CD14-positive monocyte (primary cell): ENCODE measurements around the gene RAN. TPM values are rescaled to one million over a fixed set of nuclear protein-coding genes. Genes with fewer than 3 reads are reported as not detected.

Source experiments
- DNase-seq, 3 donors: peaks; one replicate each; pipeline ENCODE4 v3.0.0-alpha.2; 2011 to 2022
- H2AFZ ChIP-seq: 2 replicates; pipeline ENCODE4 v1.6.0; 2012; ENCODE audit warnings: mild to moderate bottlenecking, low read depth, low read length, inconsistent platforms; ENCODE audit not compliant: insufficient read depth, poor library complexity, severe bottlenecking
- H3K27ac ChIP-seq, 2 donors: 1 replicate in 1 of 2; 2 replicates in 1 of 2; pipeline ENCODE4 v1.5.1; 2012 to 2013; ENCODE audit warnings: low read length in 2 of 2, control low read depth in 1 of 2, inconsistent platforms in 1 of 2, low read depth in 1 of 2, mild to moderate bottlenecking in 1 of 2
- H3K27me3 ChIP-seq, 2 donors: one replicate each; pipeline versions ENCODE4 v1.6.0 to v1.6.1; 2011 to 2013; ENCODE audit warnings: low read length in 2 of 2; ENCODE audit not compliant: control insufficient read depth in 2 of 2, insufficient read depth in 2 of 2
- H3K36me3 ChIP-seq, 2 donors: replicated peaks in 1 of 2; 1 replicate in 1 of 2; 2 replicates in 1 of 2; pipeline versions ENCODE4 v1.5.1 to v1.6.1; 2012 to 2013; ENCODE audit warnings: low read length in 2 of 2, control low read depth in 1 of 2, inconsistent platforms in 1 of 2, mild to moderate bottlenecking in 1 of 2; ENCODE audit not compliant: insufficient read depth in 2 of 2, control insufficient read depth in 1 of 2
- H3K4me1 ChIP-seq, 2 donors: 1 replicate in 1 of 2; 2 replicates in 1 of 2; pipeline versions ENCODE4 v1.5.1 to v1.6.1; 2012 to 2013; ENCODE audit warnings: low read length in 2 of 2, control low read depth in 1 of 2, inconsistent platforms in 1 of 2, mild to moderate bottlenecking in 1 of 2, moderate library complexity in 1 of 2; ENCODE audit not compliant: insufficient read depth in 2 of 2, control insufficient read depth in 1 of 2
- H3K4me2 ChIP-seq: replicated peaks from 2 replicates; pipeline ENCODE3; 2012; ENCODE audit warnings: low read length, moderate library complexity, mild to moderate bottlenecking; ENCODE audit not compliant: poor library complexity, severe bottlenecking; ENCODE audit errors: extremely low read depth
- H3K4me3 ChIP-seq, 3 experiments: fragments of 200-600 bp in 1 of 3; sonication (generic) in 1 of 3; replicated peaks in 1 of 3; 1 replicate in 2 of 3; 2 replicates in 1 of 3; pipeline ENCODE4 v1.5.1; 2011 to 2013; ENCODE audit warnings: low read length in 3 of 3, mild to moderate bottlenecking in 3 of 3, control low read depth in 2 of 3, low read depth in 2 of 3, inconsistent platforms in 1 of 3, moderate library complexity in 1 of 3
- H3K79me2 ChIP-seq: 2 replicates; pipeline ENCODE4 v1.6.0; 2012; ENCODE audit warnings: mild to moderate bottlenecking, control low read depth, inconsistent platforms, low read length, moderate library complexity; ENCODE audit not compliant: insufficient read depth
- H3K9ac ChIP-seq: 2 replicates; pipeline ENCODE4 v1.6.0; 2017; ENCODE audit warnings: low read length, mild to moderate bottlenecking; ENCODE audit not compliant: insufficient read depth, poor library complexity, severe bottlenecking
- H3K9me3 ChIP-seq, 2 donors: replicated peaks in 1 of 2; 1 replicate in 1 of 2; 2 replicates in 1 of 2; pipeline versions ENCODE4 v1.5.1 to v1.6.1; 2012 to 2013; ENCODE audit warnings: low read length in 2 of 2, control low read depth in 1 of 2; ENCODE audit not compliant: control insufficient read depth in 1 of 2, insufficient read depth in 1 of 2
- H4K20me1 ChIP-seq: 2 replicates; pipeline ENCODE4 v1.6.0; 2012; ENCODE audit warnings: mild to moderate bottlenecking, low read length, control low read depth, moderate library complexity; ENCODE audit not compliant: insufficient read depth
- H3K27ac Mint-ChIP-seq, 7 donors: one replicate each; pipeline ENCODE4 v1.8.0; 2020; ENCODE audit warnings: mild to moderate bottlenecking in 7 of 7, mixed read lengths in 7 of 7, moderate library complexity in 6 of 7, inconsistent platforms in 2 of 7
- H3K27me3 Mint-ChIP-seq, 3 donors: one replicate each; pipeline ENCODE4 v1.8.0; 2021 to 2022; ENCODE audit warnings: low read depth in 3 of 3, mild to moderate bottlenecking in 3 of 3, mixed read lengths in 3 of 3, moderate library complexity in 3 of 3, inconsistent platforms in 1 of 3
- H3K36me3 Mint-ChIP-seq, 2 donors: one replicate each; pipeline ENCODE4 v1.8.0; 2020; ENCODE audit warnings: mixed read lengths in 2 of 2, inconsistent platforms in 1 of 2, mild to moderate bottlenecking in 1 of 2
- H3K4me1 Mint-ChIP-seq: one replicate; pipeline ENCODE4 v1.8.0; 2020; ENCODE audit warnings: mild to moderate bottlenecking, mixed read lengths
- H3K4me3 Mint-ChIP-seq, 2 donors: one replicate each; pipeline ENCODE4 v1.8.0; 2020; ENCODE audit warnings: mild to moderate bottlenecking in 2 of 2, mixed read lengths in 2 of 2, moderate library complexity in 1 of 2
- H3K9me3 Mint-ChIP-seq, 7 donors: one replicate each; pipeline ENCODE4 v1.8.0; 2020 to 2022; ENCODE audit warnings: mixed read lengths in 7 of 7, mild to moderate bottlenecking in 6 of 7, moderate library complexity in 6 of 7, inconsistent platforms in 2 of 7
- WGBS: methylation state at CpG from one replicate; pipeline ENCODE4 v1.1.5; 2013; ENCODE audit warnings: missing lambda C conversion rate; ENCODE audit not compliant: insufficient coverage; 5-methylcytosine and 5-hydroxymethylcytosine counted together
- intact Hi-C, 2 donors: fragments of 100-400 bp; cut with micrococcal nuclease; formaldehyde crosslinking; loops; one replicate each; pipeline versions ENCODE4 v1.15.0 to v1.15.1; 2023
- polyA plus RNA-seq, 3 donors: library from polyadenylated mRNA; depleted of rRNA in 1 of 3; unstranded in 2 of 3; stranded (reverse) in 1 of 3; fragments of 300-500 nt in 2 of 3; fragments of >200 nt in 1 of 3; fragmentation: Illumina TruSeq in 2 of 3; gene quantifications; 1 replicate in 2 of 3; 2 replicates in 1 of 3; pipeline ENCODE4 v1.2.3, GENCODE V29; 2012 to 2021
- TF ChIP-seq, protein P1 (sequence below): fragments of 200-600 bp; IDR thresholded peaks from one replicate; pipeline ENCODE4 v1.8.0; 2022; ENCODE audit warnings: antibody characterized with exemption, mild to moderate bottlenecking

Gene RAN
- polyA plus RNA-seq, 3 donors: 197 to 443 (median 366) TPM

GRCh38 chr12:130920119-130920703 is 48.3 kb downstream of the RAN start:
- Mint-ChIP-seq H3K27ac (peak overlapping the region in 3 of 7 donors; percentile 30 to 89 (median 87)), H3K27me3 (peaks cover 15 to 32% (median 28%) of the 10 kb centered on the region in 3 donors), H3K4me3 (no peak overlapping the region), H3K36me3 (no peaks in the 10 kb centered on the region), H3K4me1 (peaks cover 6% of the 10 kb centered on the region), H3K9me3 (peaks cover 20 to 50% (median 39%) of the 10 kb centered on the region in 7 donors)
- no peaks in the 10 kb centered on the region for H3K36me3 ChIP-seq
- peaks cover 0 to 16% of the 10 kb centered on the region in 2 donors for H3K27me3 ChIP-seq
- no peak overlapping the region for H3K9ac ChIP-seq
- no peak overlapping the region for H3K4me3 ChIP-seq
- no peaks in the 10 kb centered on the region for H3K79me2 ChIP-seq
- 91% methylated on average over 9 of the region's 15 CpGs for WGBS
- H2AFZ ChIP-seq: no peak overlapping the region
- H3K9me3 ChIP-seq: peaks cover 37 to 39% of the 10 kb centered on the region in 2 donors
- no peak for DNase-seq
- no peaks in the 10 kb centered on the region for H4K20me1 ChIP-seq
- intact Hi-C loops: loop anchor here in 1 of 2 donors (5.0 kb wide), 1 partner anchor 42 kb away; no protein-coding TSS in a partner anchor
- TF ChIP-seq, protein P1, sequence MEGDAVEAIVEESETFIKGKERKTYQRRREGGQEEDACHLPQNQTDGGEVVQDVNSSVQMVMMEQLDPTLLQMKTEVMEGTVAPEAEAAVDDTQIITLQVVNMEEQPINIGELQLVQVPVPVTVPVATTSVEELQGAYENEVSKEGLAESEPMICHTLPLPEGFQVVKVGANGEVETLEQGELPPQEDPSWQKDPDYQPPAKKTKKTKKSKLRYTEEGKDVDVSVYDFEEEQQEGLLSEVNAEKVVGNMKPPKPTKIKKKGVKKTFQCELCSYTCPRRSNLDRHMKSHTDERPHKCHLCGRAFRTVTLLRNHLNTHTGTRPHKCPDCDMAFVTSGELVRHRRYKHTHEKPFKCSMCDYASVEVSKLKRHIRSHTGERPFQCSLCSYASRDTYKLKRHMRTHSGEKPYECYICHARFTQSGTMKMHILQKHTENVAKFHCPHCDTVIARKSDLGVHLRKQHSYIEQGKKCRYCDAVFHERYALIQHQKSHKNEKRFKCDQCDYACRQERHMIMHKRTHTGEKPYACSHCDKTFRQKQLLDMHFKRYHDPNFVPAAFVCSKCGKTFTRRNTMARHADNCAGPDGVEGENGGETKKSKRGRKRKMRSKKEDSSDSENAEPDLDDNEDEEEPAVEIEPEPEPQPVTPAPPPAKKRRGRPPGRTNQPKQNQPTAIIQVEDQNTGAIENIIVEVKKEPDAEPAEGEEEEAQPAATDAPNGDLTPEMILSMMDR: no peak
- peak overlapping the region; percentile 4 to 37 for H3K27ac ChIP-seq
- H3K4me2 ChIP-seq: no peak overlapping the region
- H3K4me1 ChIP-seq: no peaks in the 10 kb centered on the region

DNA sequence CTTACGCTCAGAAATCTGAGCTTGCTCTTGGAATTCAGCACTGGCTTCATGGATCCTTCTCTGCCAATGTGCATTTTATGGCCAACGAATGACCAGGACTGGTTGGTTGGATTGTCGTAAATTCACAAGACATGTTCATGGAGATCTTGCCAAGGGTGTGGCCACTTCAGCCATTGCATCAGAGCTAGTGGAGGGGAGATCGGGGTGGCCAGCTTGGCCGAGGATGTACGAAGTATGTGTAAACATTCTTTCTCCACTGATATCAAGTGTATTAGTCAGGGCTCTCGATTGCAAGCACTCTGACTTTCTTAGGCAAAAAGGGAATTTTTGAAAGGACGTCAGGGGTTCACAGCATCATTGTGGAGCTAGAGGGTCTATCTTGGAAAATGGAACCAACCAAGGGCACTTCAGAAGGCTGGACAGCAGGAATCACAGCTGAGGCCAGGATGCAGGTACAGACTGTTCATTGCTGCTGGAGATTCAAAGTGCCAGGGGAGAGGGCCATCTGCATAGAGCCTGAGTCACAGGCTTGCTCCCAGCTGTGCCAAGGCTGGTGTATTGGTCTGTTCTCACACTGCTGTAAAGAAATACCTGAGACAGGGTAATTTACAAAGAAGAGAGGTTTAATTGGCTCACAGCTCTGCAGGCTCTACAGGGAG is 49.0 kb downstream of the RAN start:
- Mint-ChIP-seq H3K27me3 (peaks cover 18 to 27% (median 25%) of the 10 kb centered on the region in 3 donors), H3K27ac (no peak overlapping the region), H3K9me3 (peaks cover 20 to 50% (median 38%) of the 10 kb centered on the region in 7 donors), H3K4me3 (no peak overlapping the region), H3K4me1 (peaks cover 6% of the 10 kb centered on the region), H3K36me3 (no peaks in the 10 kb centered on the region)
- Histone ChIP-seq H2AFZ (no peak overlapping the region), H3K9ac (no peak overlapping the region), H3K79me2 (no peaks in the 10 kb centered on the region), H3K27me3 (peaks cover 0 to 9% of the 10 kb centered on the region in 2 donors), H4K20me1 (no peaks in the 10 kb centered on the region), H3K4me1 (no peaks in the 10 kb centered on the region), H3K27ac (no peak overlapping the region), H3K9me3 (peaks cover 37 to 39% of the 10 kb centered on the region in 2 donors), H3K4me3 (no peak overlapping the region), H3K4me2 (no peak overlapping the region), H3K36me3 (no peaks in the 10 kb centered on the region)
- 95% methylated on average over 7 of the region's 8 CpGs for WGBS
- DNase-seq: no peak
- intact Hi-C loops: loop anchor here in 1 of 2 donors (5.0 kb wide), 1 partner anchor 41 kb away; no protein-coding TSS in a partner anchor
- TF ChIP-seq, protein P1: no peak
